ENCODE data around the gene CCNK. TPM values are rescaled to one million over a fixed set of nuclear protein-coding genes. Genes with fewer than 3 reads are reported as not detected.

Gene CCNK
- total RNA-seq, 1 experiment from 2014 or later = 69.4 TPM

DNA sequence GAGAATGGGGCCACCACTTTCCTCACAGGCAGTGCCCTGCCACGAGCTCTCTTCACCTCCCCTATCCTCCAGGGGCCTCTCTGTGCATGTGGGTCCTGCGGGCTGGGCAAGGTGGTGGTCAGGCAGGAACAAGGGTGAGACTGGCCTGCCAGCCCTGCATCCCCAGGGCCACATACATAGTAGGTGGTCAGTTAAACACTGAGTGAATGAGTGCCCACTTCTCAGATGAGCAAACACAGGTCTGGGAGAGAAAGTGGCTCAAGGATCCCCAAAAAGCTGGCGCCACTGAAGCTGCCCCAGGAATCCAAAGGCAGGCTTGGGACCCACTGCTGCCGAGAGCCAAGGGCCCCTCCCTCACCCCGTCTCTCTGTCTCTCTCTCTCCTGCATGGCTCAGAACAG lies 51.1 kb downstream of the CCNK start:
- H2AFZ ChIP-seq (ENCODE audit: low read length) = no peak overlapping the region
- no peak overlapping the region for H3K27ac ChIP-seq (ENCODE audit: low read length)
- H3K9me2 ChIP-seq (replicated peaks; ENCODE audit: insufficient read depth, low read length) = no peaks in the 10 kb centered on the region
- no peak overlapping the region for H3K9ac ChIP-seq (ENCODE audit: low read length)
- H3K79me2 ChIP-seq (ENCODE audit: low read length) = no peaks in the 10 kb centered on the region
- H3K9me3 ChIP-seq (ENCODE audit: low read length) = no peaks in the 10 kb centered on the region
- H4K20me1 ChIP-seq (ENCODE audit: insufficient read depth, low read depth, low read length) = peaks cover 14% of the 10 kb centered on the region; the same call in 1 of the 2 replicates
- H3K4me3 ChIP-seq (ENCODE audit: low read length) = no peak overlapping the region
- no peak for DNase-seq
- H3K4me2 ChIP-seq (ENCODE audit: low read depth, low read length, poor library complexity, severe bottlenecking) = no peak overlapping the region
- H3K27me3 ChIP-seq (ENCODE audit: low read length) = no peaks in the 10 kb centered on the region
- no peaks in the 10 kb centered on the region for H3K36me3 ChIP-seq (ENCODE audit: insufficient read depth, low read length)
- no peaks in the 10 kb centered on the region for H3K4me1 ChIP-seq (ENCODE audit: low read length)

DNA sequence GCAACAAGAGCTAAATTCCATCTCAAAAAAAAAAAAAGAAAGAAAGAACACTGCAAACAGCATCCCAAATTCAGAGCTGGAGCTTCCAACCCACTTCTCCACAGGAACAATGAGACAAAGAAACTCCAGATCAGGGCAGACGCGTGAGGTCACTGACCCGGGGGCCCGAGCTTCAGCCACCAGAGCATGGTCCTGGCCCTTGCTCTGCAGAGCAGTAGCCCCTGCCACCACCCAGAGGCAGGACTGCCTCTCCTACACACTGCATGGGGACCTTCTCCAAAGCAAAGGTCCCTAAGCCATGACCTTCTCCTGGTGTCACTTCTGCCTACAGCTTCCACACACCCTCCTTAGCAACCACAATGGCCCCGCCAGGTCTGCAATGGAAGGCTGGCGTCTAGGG lies 53.1 kb downstream of the CCNK start:
- Histone ChIP-seq H4K20me1 (ENCODE audit: insufficient read depth, low read depth, low read length) (peaks cover 14% of the 10 kb centered on the region; the same call in 1 of the 2 replicates), H3K36me3 (ENCODE audit: insufficient read depth, low read length) (no peaks in the 10 kb centered on the region), H3K4me3 (ENCODE audit: low read length) (no peak overlapping the region), H3K27ac (ENCODE audit: low read length) (no peak overlapping the region), H3K9ac (ENCODE audit: low read length) (no peak overlapping the region), H3K9me2 (replicated peaks; ENCODE audit: insufficient read depth, low read length) (no peaks in the 10 kb centered on the region), H3K4me1 (ENCODE audit: low read length) (no peaks in the 10 kb centered on the region), H3K9me3 (ENCODE audit: low read length) (no peaks in the 10 kb centered on the region), H3K27me3 (ENCODE audit: low read length) (no peaks in the 10 kb centered on the region), H2AFZ (ENCODE audit: low read length) (no peak overlapping the region), H3K4me2 (ENCODE audit: low read depth, low read length, poor library complexity, severe bottlenecking) (no peak overlapping the region), H3K79me2 (ENCODE audit: low read length) (no peaks in the 10 kb centered on the region)
- no peak for DNase-seq

DNA sequence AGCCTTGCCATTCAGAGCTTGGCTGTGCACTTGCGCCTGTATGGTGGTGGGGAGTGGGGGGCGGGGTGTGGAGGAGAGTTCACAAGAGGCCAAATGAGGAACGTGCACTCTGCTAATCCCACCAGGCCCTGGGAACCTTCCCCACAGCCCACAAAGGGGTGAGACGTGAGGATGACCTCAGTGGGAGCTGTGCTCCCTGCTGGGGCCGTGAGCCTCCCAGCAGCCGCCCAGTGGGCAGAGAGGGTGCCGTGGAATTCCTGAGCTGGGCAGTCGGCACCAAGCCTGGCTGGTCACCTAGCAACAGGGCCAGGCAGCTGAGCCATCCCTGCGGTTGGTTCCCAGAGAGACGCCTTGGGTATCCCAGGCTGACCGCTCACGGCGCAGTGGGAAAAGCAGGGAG lies 53.7 kb downstream of the CCNK start:
- Histone ChIP-seq H3K9ac (ENCODE audit: low read length) (no peak overlapping the region), H2AFZ (ENCODE audit: low read length) (no peak overlapping the region), H3K9me3 (ENCODE audit: low read length) (no peaks in the 10 kb centered on the region), H3K9me2 (replicated peaks; ENCODE audit: insufficient read depth, low read length) (no peaks in the 10 kb centered on the region), H3K27ac (ENCODE audit: low read length) (no peak overlapping the region), H3K27me3 (ENCODE audit: low read length) (no peaks in the 10 kb centered on the region), H3K36me3 (ENCODE audit: insufficient read depth, low read length) (no peaks in the 10 kb centered on the region), H3K4me3 (ENCODE audit: low read length) (no peak overlapping the region), H3K4me2 (ENCODE audit: low read depth, low read length, poor library complexity, severe bottlenecking) (no peak overlapping the region), H3K79me2 (ENCODE audit: low read length) (no peaks in the 10 kb centered on the region), H3K4me1 (ENCODE audit: low read length) (no peaks in the 10 kb centered on the region), H4K20me1 (ENCODE audit: insufficient read depth, low read depth, low read length) (peaks cover 14% of the 10 kb centered on the region; the same call in 1 of the 2 replicates)
- DNase-seq = no peak

DNA sequence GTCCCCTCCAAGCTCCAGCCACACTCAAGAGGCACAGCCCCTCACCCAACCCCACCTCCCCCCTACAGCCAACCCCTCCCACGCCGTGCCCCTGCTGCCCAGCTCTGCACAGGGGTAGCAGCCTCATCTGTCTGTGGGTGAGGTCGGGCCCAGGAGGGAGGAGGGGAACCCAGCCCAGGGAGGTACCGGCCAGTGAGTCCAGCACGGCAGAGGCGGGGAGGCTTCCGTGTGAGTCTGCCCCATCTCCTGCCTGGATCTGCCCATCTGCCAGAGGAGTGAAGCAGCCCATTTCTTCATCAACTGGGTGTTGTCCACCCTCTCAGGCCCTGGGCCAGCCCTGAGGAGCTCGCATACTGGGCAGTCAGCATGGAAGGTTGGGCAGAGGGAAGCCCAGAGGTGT lies 54.2 kb downstream of the CCNK start:
- no peak for DNase-seq
- Histone ChIP-seq H3K36me3 (ENCODE audit: insufficient read depth, low read length) (no peaks in the 10 kb centered on the region), H4K20me1 (ENCODE audit: insufficient read depth, low read depth, low read length) (peaks cover 14% of the 10 kb centered on the region; the same call in 1 of the 2 replicates), H3K4me2 (ENCODE audit: low read depth, low read length, poor library complexity, severe bottlenecking) (no peak overlapping the region), H3K27ac (ENCODE audit: low read length) (no peak overlapping the region), H3K4me3 (ENCODE audit: low read length) (no peak overlapping the region), H3K9ac (ENCODE audit: low read length) (no peak overlapping the region), H3K27me3 (ENCODE audit: low read length) (no peaks in the 10 kb centered on the region), H3K4me1 (ENCODE audit: low read length) (peaks cover 4% of the 10 kb centered on the region), H3K9me3 (ENCODE audit: low read length) (no peaks in the 10 kb centered on the region), H3K9me2 (replicated peaks; ENCODE audit: insufficient read depth, low read length) (no peaks in the 10 kb centered on the region), H3K79me2 (ENCODE audit: low read length) (no peaks in the 10 kb centered on the region), H2AFZ (ENCODE audit: low read length) (no peak overlapping the region)

DNA sequence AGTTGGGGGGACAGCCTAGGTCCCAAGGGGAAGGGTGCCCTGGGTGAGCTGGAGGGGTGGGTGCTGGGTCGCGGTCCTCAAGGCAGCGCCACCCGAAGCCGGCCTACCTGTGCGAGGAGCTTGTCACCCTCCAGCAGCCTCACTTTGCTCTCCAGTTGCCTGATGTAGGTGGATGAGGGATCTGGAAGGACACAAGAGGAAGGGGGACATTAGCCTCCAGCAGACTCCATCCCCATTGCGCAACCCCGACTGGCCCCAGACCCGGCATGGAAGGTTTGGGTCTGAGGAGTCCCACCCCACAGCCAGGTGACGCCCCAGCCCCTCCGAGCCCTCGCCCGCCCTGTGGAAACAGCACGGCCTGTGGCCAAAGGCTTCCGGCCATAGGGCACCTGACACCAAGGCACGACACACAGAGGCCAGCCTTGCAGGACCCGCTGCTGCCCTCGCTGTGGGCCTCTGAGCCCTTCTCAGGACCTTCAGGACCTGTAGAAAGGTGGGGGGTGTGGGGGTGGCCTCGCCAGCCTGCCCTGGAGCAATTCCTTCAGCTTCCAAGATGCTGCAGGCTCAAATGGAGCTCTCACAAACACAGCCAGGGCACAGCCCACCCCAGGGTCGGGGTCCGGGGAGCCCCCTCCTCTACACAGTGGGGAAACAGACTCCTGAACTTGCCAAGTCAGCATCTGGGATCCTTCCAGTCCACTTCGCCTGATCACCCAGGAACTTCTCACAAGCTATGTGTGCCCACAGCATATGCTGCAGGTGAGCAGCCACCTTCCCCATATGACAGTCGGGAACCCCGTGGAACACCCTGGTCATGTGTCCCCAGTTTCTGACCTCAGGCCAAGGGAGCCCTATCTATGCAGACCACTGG lies 54.9 kb downstream of the CCNK start:
- no peaks in the 10 kb centered on the region for H3K9me3 ChIP-seq (ENCODE audit: low read length)
- H4K20me1 ChIP-seq (ENCODE audit: insufficient read depth, low read depth, low read length) = peaks cover 20% of the 10 kb centered on the region; the same call in 1 of the 2 replicates
- DNase-seq = no peak

DNA sequence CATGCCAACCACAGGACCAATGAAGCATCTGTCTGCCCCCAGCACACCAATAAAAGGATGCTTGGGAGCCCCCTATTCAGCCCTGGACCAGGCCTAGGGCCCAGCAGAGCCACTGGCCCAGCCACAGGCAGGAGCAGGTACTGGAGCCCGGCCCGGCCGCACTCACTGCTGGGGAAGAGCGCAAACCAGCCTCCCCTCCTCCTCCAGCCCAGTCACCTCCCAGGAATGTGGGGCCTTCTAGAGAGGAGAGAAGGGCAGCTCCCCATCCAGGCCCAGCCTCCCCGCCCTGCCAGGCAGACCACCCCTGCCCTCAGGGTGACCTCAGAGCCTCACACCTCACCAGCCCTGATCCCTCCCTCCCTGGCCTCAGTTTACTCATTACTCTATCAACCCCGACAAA lies 56.2 kb downstream of the CCNK start:
- Histone ChIP-seq H3K36me3 (ENCODE audit: insufficient read depth, low read length) (no peaks in the 10 kb centered on the region), H3K4me3 (ENCODE audit: low read length) (no peak overlapping the region), H2AFZ (ENCODE audit: low read length) (no peak overlapping the region), H3K27me3 (ENCODE audit: low read length) (no peaks in the 10 kb centered on the region), H3K4me1 (ENCODE audit: low read length) (peaks cover 24% of the 10 kb centered on the region), H3K9ac (ENCODE audit: low read length) (no peak overlapping the region), H3K9me2 (replicated peaks; ENCODE audit: insufficient read depth, low read length) (no peaks in the 10 kb centered on the region), H3K79me2 (ENCODE audit: low read length) (no peaks in the 10 kb centered on the region), H4K20me1 (ENCODE audit: insufficient read depth, low read depth, low read length) (peaks cover 28% of the 10 kb centered on the region), H3K27ac (ENCODE audit: low read length) (no peak overlapping the region), H3K9me3 (ENCODE audit: low read length) (no peaks in the 10 kb centered on the region), H3K4me2 (ENCODE audit: low read depth, low read length, poor library complexity, severe bottlenecking) (no peak overlapping the region)
- DNase-seq = no peak

More for the DNA sequence above, 54.9 kb downstream of the CCNK start:
- no peak overlapping the region for H3K4me3 ChIP-seq (ENCODE audit: low read length)
- H3K27me3 ChIP-seq (ENCODE audit: low read length) = no peaks in the 10 kb centered on the region
- H3K36me3 ChIP-seq (ENCODE audit: insufficient read depth, low read length) = no peaks in the 10 kb centered on the region
- H3K9me2 ChIP-seq (replicated peaks; ENCODE audit: insufficient read depth, low read length) = no peaks in the 10 kb centered on the region
- H2AFZ ChIP-seq (ENCODE audit: low read length) = no peak overlapping the region
- no peaks in the 10 kb centered on the region for H3K79me2 ChIP-seq (ENCODE audit: low read length)
- H3K4me2 ChIP-seq (ENCODE audit: low read depth, low read length, poor library complexity, severe bottlenecking) = no peak overlapping the region
- no peak overlapping the region for H3K27ac ChIP-seq (ENCODE audit: low read length)
- H3K4me1 ChIP-seq (ENCODE audit: low read length) = peaks cover 11% of the 10 kb centered on the region
- H3K9ac ChIP-seq (ENCODE audit: low read length) = no peak overlapping the region

DNA sequence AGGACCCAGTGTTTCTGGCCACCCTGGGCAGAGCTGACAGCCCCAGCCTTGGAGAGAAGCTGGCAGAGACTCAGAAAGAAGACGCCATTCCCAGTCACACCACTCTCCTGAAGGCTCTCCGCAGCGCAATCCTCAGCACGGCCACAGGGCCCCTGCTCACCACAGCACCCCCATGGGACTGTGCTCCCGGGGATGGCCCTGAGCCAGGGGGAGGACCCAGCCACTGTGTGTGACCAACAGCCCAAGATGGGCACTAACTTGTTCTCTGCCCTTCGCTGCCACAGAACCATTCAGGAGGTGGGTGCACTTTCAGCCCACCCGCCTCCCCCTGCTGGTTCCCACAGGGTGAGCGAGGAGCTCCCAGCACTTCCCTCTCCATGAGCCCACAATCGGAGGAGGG lies 57.1 kb downstream of the CCNK start:
- Histone ChIP-seq H4K20me1 (ENCODE audit: insufficient read depth, low read depth, low read length) (peaks cover 32% of the 10 kb centered on the region), H3K9me3 (ENCODE audit: low read length) (no peaks in the 10 kb centered on the region), H3K79me2 (ENCODE audit: low read length) (no peaks in the 10 kb centered on the region), H3K27ac (ENCODE audit: low read length) (no peak overlapping the region), H3K4me1 (ENCODE audit: low read length) (peaks cover 29% of the 10 kb centered on the region), H2AFZ (ENCODE audit: low read length) (no peak overlapping the region), H3K27me3 (ENCODE audit: low read length) (no peaks in the 10 kb centered on the region), H3K9me2 (replicated peaks; ENCODE audit: insufficient read depth, low read length) (no peaks in the 10 kb centered on the region), H3K4me3 (ENCODE audit: low read length) (no peak overlapping the region), H3K9ac (ENCODE audit: low read length) (no peak overlapping the region), H3K36me3 (ENCODE audit: insufficient read depth, low read length) (no peaks in the 10 kb centered on the region), H3K4me2 (ENCODE audit: low read depth, low read length, poor library complexity, severe bottlenecking) (no peak overlapping the region)
- DNase-seq = no peak

DNA sequence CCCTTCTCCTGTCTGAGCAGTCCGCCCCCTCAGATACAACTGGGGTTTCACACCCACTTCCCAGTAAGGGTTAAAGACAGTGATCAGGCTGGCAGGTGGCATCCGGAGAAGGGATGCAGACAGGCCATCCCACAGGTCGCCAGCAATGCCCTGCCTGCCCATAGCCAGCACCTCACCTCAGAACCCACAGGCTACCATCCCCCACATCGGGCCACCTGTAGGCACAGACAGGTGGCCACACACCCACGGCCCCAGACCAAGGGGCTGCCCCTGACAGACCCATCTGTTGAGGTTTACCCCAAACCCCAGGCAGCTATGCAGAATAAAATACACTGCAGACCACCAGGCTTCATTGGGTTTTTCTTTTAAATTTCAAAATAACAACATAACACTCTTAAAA lies 57.5 kb downstream of the CCNK start:
- Histone ChIP-seq H3K79me2 (ENCODE audit: low read length) (no peaks in the 10 kb centered on the region), H3K9me2 (replicated peaks; ENCODE audit: insufficient read depth, low read length) (no peaks in the 10 kb centered on the region)
- no peak for DNase-seq

More for the DNA sequence above, 57.5 kb downstream of the CCNK start:
- H3K9ac ChIP-seq (ENCODE audit: low read length) = no peak overlapping the region
- H3K36me3 ChIP-seq (ENCODE audit: insufficient read depth, low read length) = no peaks in the 10 kb centered on the region
- no peak overlapping the region for H3K4me3 ChIP-seq (ENCODE audit: low read length)
- no peak overlapping the region for H3K27ac ChIP-seq (ENCODE audit: low read length)
- no peaks in the 10 kb centered on the region for H3K9me3 ChIP-seq (ENCODE audit: low read length)
- no peaks in the 10 kb centered on the region for H3K27me3 ChIP-seq (ENCODE audit: low read length)
- H3K4me2 ChIP-seq (ENCODE audit: low read depth, low read length, poor library complexity, severe bottlenecking) = no peak overlapping the region
- H2AFZ ChIP-seq (ENCODE audit: low read length) = no peak overlapping the region
- H3K4me1 ChIP-seq (ENCODE audit: low read length) = peaks cover 29% of the 10 kb centered on the region
- peaks cover 34% of the 10 kb centered on the region for H4K20me1 ChIP-seq (ENCODE audit: insufficient read depth, low read depth, low read length)

Data from Karpas-422 (cell line).